Kidney (tissue), 14 donors: ENCODE results near the gene SOCS1. TPM values are rescaled to one million over a fixed set of nuclear protein-coding genes. Genes with fewer than 3 reads are reported as not detected.

Experiments used
- DNase-seq, 5 donors: peaks; one replicate each; pipeline ENCODE4 v3.0.0-alpha.2; 2013 to 2020
- FAIRE-seq: peaks from 2 replicates; lab custom pipeline; 2012; peaks lifted over from hg19 to GRCh38; lab: Jason Lieb, UNC
- H3K27ac ChIP-seq, 2 donors: one replicate each; pipeline ENCODE4 v1.7.0; 2013; ENCODE audit warnings: low read depth in 2 of 2, low read length in 2 of 2, inconsistent platforms in 1 of 2
- H3K27me3 ChIP-seq: one replicate; pipeline ENCODE4 v1.7.1; 2013; ENCODE audit warnings: low read length, inconsistent platforms; ENCODE audit not compliant: control insufficient read depth, insufficient read depth
- H3K36me3 ChIP-seq, 3 donors: one replicate each; pipeline versions ENCODE4 v1.7.0 to v1.7.1; 2013; ENCODE audit warnings: low read length in 3 of 3, control low read depth in 1 of 3, inconsistent platforms in 1 of 3; ENCODE audit not compliant: insufficient read depth in 3 of 3, control insufficient read depth in 2 of 3
- H3K4me1 ChIP-seq, 3 donors: one replicate each; pipeline versions ENCODE4 v1.7.0 to v1.7.1; 2013; ENCODE audit warnings: low read length in 3 of 3, inconsistent platforms in 1 of 3, low read depth in 1 of 3; ENCODE audit not compliant: control insufficient read depth in 2 of 3, insufficient read depth in 2 of 3
- H3K4me3 ChIP-seq, 3 donors: one replicate each; pipeline versions ENCODE4 v1.7.0 to v1.8.1; 2013; ENCODE audit warnings: low read length in 3 of 3, control low read depth in 1 of 3, inconsistent platforms in 1 of 3
- H3K9ac ChIP-seq, 3 donors: one replicate each; pipeline versions ENCODE4 v1.7.0 to v1.7.1; 2013; ENCODE audit warnings: low read length in 3 of 3, control low read depth in 1 of 3, inconsistent platforms in 1 of 3
- H3K9me3 ChIP-seq, 3 donors: one replicate each; pipeline versions ENCODE4 v1.7.0 to v1.7.1; 2013; ENCODE audit warnings: low read length in 3 of 3, control low read depth in 1 of 3, inconsistent platforms in 1 of 3; ENCODE audit not compliant: control insufficient read depth in 2 of 3, insufficient read depth in 1 of 3
- intact Hi-C: fragments of 100-400 bp; cut with DNase I; formaldehyde crosslinking; loops from one replicate; pipeline ENCODE4 v1.11.1; 2022
- polyA plus RNA-seq: library from polyadenylated mRNA; stranded (reverse); fragments of 350-450 nt; fragmentation: Illumina TruSeq; extraction: RNeasy Lipid Tissue Mini Kit (QIAGEN cat#74804); gene quantifications from one replicate; pipeline ENCODE4 v1.2.3, GENCODE V29; 2014; ENCODE audit warnings: low read depth, low replicate concordance; ENCODE audit not compliant: insufficient read depth
- total RNA-seq: library from RNA; stranded (reverse); fragmentation: NEBNext Ultra II Directional; extraction: Animal tissue kit (Norgen Biotek cat#: 25700); gene quantifications from one replicate; pipeline ENCODE4 v1.2.1, GENCODE V29; 2021
- TF ChIP-seq, protein P1 (sequence below): IDR thresholded peaks from 3 replicates; pipeline ENCODE4 v1.5.1; 2012; ENCODE audit warnings: mild to moderate bottlenecking, moderate library complexity, borderline replicate concordance; ENCODE audit not compliant: insufficient read depth; ENCODE audit errors: extremely low read depth
- donor health status: control.
- donor health status: control.
- donor health status: control.
- donor health status: control.
- donor health status: control.
- donor health status: DM: yes; HTN: yes; CAD: no.
- donor health status: Normal renal cell carcinoma (clear cell type).

Gene SOCS1
- total and polyA plus RNA-seq, 2 donors from 2014 or later: 10.4 to 21.8 TPM

DNA sequence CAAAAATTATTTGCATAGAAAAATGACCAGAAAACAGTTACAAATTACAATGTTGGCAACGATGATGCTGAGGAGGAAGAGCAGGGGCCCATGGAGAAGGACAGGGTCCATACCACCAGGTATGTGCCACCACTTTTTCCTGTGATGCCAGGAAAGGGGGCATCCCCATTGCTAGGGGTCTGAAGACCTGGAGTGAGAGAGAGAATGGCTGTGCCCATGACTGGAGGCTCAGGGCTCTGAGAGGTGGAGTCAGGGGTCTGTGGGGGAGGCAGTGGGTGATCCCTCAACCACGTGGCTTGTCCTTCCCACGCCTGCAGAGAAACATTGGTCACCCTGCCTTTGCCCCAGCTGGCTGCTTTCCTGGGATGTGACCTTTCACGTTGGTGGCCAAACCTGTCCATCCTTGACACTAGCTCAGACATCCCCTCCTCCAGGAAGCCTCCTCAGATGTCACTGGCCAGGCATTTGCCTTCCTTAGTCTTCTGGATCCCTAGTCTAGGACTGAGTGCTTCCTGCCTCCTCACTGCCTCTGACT, 51.4 kb downstream of the SOCS1 start:
- Histone ChIP-seq H3K9me3 (peaks cover 0 to 5% (median 0%) of the 10 kb centered on the region in 3 donors), H3K4me3 (no peak overlapping the region), H3K27ac (no peak overlapping the region), H3K36me3 (no peaks in the 10 kb centered on the region), H3K27me3 (no peaks in the 10 kb centered on the region), H3K4me1 (peaks cover 0 to 3% (median 0%) of the 10 kb centered on the region in 3 donors), H3K9ac (no peak overlapping the region)
- FAIRE-seq (no peak), DNase-seq (peak in 2 of 5 donors; percentile 49 to 58)
- intact Hi-C loops: no loop called here
- TF ChIP-seq, protein P1, sequence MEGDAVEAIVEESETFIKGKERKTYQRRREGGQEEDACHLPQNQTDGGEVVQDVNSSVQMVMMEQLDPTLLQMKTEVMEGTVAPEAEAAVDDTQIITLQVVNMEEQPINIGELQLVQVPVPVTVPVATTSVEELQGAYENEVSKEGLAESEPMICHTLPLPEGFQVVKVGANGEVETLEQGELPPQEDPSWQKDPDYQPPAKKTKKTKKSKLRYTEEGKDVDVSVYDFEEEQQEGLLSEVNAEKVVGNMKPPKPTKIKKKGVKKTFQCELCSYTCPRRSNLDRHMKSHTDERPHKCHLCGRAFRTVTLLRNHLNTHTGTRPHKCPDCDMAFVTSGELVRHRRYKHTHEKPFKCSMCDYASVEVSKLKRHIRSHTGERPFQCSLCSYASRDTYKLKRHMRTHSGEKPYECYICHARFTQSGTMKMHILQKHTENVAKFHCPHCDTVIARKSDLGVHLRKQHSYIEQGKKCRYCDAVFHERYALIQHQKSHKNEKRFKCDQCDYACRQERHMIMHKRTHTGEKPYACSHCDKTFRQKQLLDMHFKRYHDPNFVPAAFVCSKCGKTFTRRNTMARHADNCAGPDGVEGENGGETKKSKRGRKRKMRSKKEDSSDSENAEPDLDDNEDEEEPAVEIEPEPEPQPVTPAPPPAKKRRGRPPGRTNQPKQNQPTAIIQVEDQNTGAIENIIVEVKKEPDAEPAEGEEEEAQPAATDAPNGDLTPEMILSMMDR: no peak

Other genes with a start within 250 kb of the SOCS1 start
- not detected for gene TNP2, start 13.1 kb upstream of the SOCS1 start, total RNA-seq
- not detected for gene TNP2, start 13.1 kb upstream of the SOCS1 start, polyA plus RNA-seq
- gene PRM3, start 17.4 kb upstream of the SOCS1 start, total RNA-seq: not detected
- gene PRM3, start 17.4 kb upstream of the SOCS1 start, polyA plus RNA-seq: not detected
- gene PRM2, start 20.3 kb upstream of the SOCS1 start, total RNA-seq: not detected
- gene PRM2, start 20.3 kb upstream of the SOCS1 start, polyA plus RNA-seq: not detected
- not detected for gene PRM1, start 25.1 kb upstream of the SOCS1 start, total RNA-seq
- gene PRM1, start 25.1 kb upstream of the SOCS1 start, polyA plus RNA-seq: not detected
- 4.6 TPM for gene RMI2, start 89.3 kb upstream of the SOCS1 start, total RNA-seq
- gene RMI2, start 89.3 kb upstream of the SOCS1 start, polyA plus RNA-seq: 5.2 TPM